Measurements from ENCODE around the gene RARB. TPM values are rescaled to one million over a fixed set of nuclear protein-coding genes. Genes with fewer than 3 reads are reported as not detected.

The RARB gene
- total and polyA plus RNA-seq, 2 donors from 2014 or later, result 8.3 to 14.7 TPM

GRCh38 chr3:25619382-25619781 is 191.3 kb downstream of the RARB start:
- Histone ChIP-seq H3K27ac (ENCODE audit: low read depth in 2 of 2, low read length in 2 of 2) (no peak overlapping the region), H3K27me3 (ENCODE audit: control insufficient read depth, insufficient read depth, low read length) (no peaks in the 10 kb centered on the region), H3K9ac (ENCODE audit: low read length in 3 of 3) (no peak overlapping the region), H3K36me3 (ENCODE audit: control insufficient read depth in 2 of 3, insufficient read depth in 3 of 3, low read length in 3 of 3) (peaks cover 0 to 17% (median 6%) of the 10 kb centered on the region in 3 donors), H3K9me3 (ENCODE audit: control insufficient read depth in 2 of 3, insufficient read depth in 1 of 3, low read length in 3 of 3) (no peaks in the 10 kb centered on the region), H3K4me3 (ENCODE audit: low read length in 3 of 3) (no peak overlapping the region), H3K4me1 (ENCODE audit: control insufficient read depth in 2 of 3, insufficient read depth in 2 of 3, low read depth in 1 of 3, low read length in 3 of 3) (no peaks in the 10 kb centered on the region)
- intact Hi-C loops (cut with DNase I), result no loop called here
- no peak for DNase-seq
- no peak for FAIRE-seq
- TF ChIP-seq, protein P1, sequence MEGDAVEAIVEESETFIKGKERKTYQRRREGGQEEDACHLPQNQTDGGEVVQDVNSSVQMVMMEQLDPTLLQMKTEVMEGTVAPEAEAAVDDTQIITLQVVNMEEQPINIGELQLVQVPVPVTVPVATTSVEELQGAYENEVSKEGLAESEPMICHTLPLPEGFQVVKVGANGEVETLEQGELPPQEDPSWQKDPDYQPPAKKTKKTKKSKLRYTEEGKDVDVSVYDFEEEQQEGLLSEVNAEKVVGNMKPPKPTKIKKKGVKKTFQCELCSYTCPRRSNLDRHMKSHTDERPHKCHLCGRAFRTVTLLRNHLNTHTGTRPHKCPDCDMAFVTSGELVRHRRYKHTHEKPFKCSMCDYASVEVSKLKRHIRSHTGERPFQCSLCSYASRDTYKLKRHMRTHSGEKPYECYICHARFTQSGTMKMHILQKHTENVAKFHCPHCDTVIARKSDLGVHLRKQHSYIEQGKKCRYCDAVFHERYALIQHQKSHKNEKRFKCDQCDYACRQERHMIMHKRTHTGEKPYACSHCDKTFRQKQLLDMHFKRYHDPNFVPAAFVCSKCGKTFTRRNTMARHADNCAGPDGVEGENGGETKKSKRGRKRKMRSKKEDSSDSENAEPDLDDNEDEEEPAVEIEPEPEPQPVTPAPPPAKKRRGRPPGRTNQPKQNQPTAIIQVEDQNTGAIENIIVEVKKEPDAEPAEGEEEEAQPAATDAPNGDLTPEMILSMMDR (IDR thresholded peaks at IDR 0.05; ENCODE audit: borderline replicate concordance, extremely low read depth, insufficient read depth), result no peak

- no peaks in the 10 kb centered on the region for H3K27me3 ChIP-seq (ENCODE audit: control insufficient read depth, insufficient read depth, low read length)
- H3K4me3 ChIP-seq (ENCODE audit: low read length in 3 of 3), result no peak overlapping the region
- H3K36me3 ChIP-seq (ENCODE audit: control insufficient read depth in 2 of 3, insufficient read depth in 3 of 3, low read length in 3 of 3), result peaks cover 2 to 20% (median 6%) of the 10 kb centered on the region in 3 donors
- no peaks in the 10 kb centered on the region for H3K9me3 ChIP-seq (ENCODE audit: control insufficient read depth in 2 of 3, insufficient read depth in 1 of 3, low read length in 3 of 3)
- TF ChIP-seq, protein P1 (IDR thresholded peaks at IDR 0.05; ENCODE audit: borderline replicate concordance, extremely low read depth, insufficient read depth), result no peak
- H3K27ac ChIP-seq (ENCODE audit: low read depth in 2 of 2, low read length in 2 of 2), result no peak overlapping the region
- H3K4me1 ChIP-seq (ENCODE audit: control insufficient read depth in 2 of 3, insufficient read depth in 2 of 3, low read depth in 1 of 3, low read length in 3 of 3), result no peaks in the 10 kb centered on the region
- DNase-seq (no peak), FAIRE-seq (no peak)
- intact Hi-C loops (cut with DNase I), result no loop called here
- H3K9ac ChIP-seq (ENCODE audit: low read length in 3 of 3), result no peak overlapping the region
Measured at GRCh38 chr3:25620493-25620892, 192.4 kb downstream of the RARB start.

DNA sequence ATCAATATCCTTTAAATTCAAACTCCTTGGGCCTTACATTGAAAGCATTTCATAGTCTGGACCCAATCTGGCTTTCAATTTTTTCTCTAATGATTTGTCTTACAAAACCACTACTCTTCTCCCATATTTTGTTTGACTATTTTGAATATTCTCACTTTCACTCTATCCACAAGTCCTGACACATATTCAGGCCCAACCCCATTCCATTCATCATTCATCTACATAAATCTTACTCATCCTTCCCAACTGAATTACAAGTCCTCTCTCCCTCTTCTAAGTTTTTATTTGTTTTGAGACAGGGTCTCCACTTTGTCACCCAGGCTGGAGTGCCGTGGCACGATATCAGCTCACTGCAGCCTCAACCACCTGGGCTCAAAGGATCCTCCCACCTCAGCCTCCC is 193.0 kb downstream of the RARB start:
- no peak overlapping the region for H3K27ac ChIP-seq (ENCODE audit: low read depth in 2 of 2, low read length in 2 of 2)
- TF ChIP-seq, protein P1 (IDR thresholded peaks at IDR 0.05; ENCODE audit: borderline replicate concordance, extremely low read depth, insufficient read depth), result no peak
- no peaks in the 10 kb centered on the region for H3K4me1 ChIP-seq (ENCODE audit: control insufficient read depth in 2 of 3, insufficient read depth in 2 of 3, low read depth in 1 of 3, low read length in 3 of 3)
- H3K9ac ChIP-seq (ENCODE audit: low read length in 3 of 3), result no peak overlapping the region
- H3K27me3 ChIP-seq (ENCODE audit: control insufficient read depth, insufficient read depth, low read length), result no peaks in the 10 kb centered on the region
- no peak overlapping the region for H3K4me3 ChIP-seq (ENCODE audit: low read length in 3 of 3)
- H3K36me3 ChIP-seq (ENCODE audit: control insufficient read depth in 2 of 3, insufficient read depth in 3 of 3, low read length in 3 of 3), result peaks cover 2 to 22% (median 6%) of the 10 kb centered on the region in 3 donors
- H3K9me3 ChIP-seq (ENCODE audit: control insufficient read depth in 2 of 3, insufficient read depth in 1 of 3, low read length in 3 of 3), result no peaks in the 10 kb centered on the region
- DNase-seq (no peak), FAIRE-seq (no peak)
- intact Hi-C loops (cut with DNase I), result no loop called here

GRCh38 chr3:25631989-25632388 is 203.9 kb downstream of the RARB start:
- H3K36me3 ChIP-seq (ENCODE audit: control insufficient read depth in 2 of 3, insufficient read depth in 3 of 3, low read length in 3 of 3), result peaks cover 6 to 13% (median 7%) of the 10 kb centered on the region in 3 donors
- TF ChIP-seq, protein P1 (IDR thresholded peaks at IDR 0.05; ENCODE audit: borderline replicate concordance, extremely low read depth, insufficient read depth), result no peak
- no peak for DNase-seq

More at GRCh38 chr3:25631989-25632388, 203.9 kb downstream of the RARB start:
- FAIRE-seq, result no peak
- Histone ChIP-seq H3K9ac (ENCODE audit: low read length in 3 of 3) (no peak overlapping the region), H3K27ac (ENCODE audit: low read depth in 2 of 2, low read length in 2 of 2) (no peak overlapping the region), H3K4me1 (ENCODE audit: control insufficient read depth in 2 of 3, insufficient read depth in 2 of 3, low read depth in 1 of 3, low read length in 3 of 3) (no peaks in the 10 kb centered on the region), H3K27me3 (ENCODE audit: control insufficient read depth, insufficient read depth, low read length) (no peaks in the 10 kb centered on the region), H3K9me3 (ENCODE audit: control insufficient read depth in 2 of 3, insufficient read depth in 1 of 3, low read length in 3 of 3) (no peaks in the 10 kb centered on the region), H3K4me3 (ENCODE audit: low read length in 3 of 3) (no peak overlapping the region)
- intact Hi-C loops (cut with DNase I), result no loop called here
